GM12865 (cell line): Measurements from ENCODE around the gene CAPN2.
A peak's percentile ranks its signal among the peaks of the same experiment; 100 is the strongest.

ENCODE experiments used
- DNase-seq: peaks from one replicate; pipeline ENCODE4 v3.0.0; 2010; ENCODE audit warnings: low read depth
- H3K4me3 ChIP-seq: 2 replicates; pipeline ENCODE4 v1.5.1; 2011; ENCODE audit warnings: mild to moderate bottlenecking, low read depth, low read length, control low read depth
- TF ChIP-seq, protein P1 (sequence below): IDR thresholded peaks from 2 replicates; pipeline ENCODE4 v1.5.1; 2011; ENCODE audit warnings: low read length, control low read depth, low read depth, inconsistent platforms; ENCODE audit not compliant: insufficient read depth; ENCODE audit errors: missing control alignments

Gene CAPN2

DNA sequence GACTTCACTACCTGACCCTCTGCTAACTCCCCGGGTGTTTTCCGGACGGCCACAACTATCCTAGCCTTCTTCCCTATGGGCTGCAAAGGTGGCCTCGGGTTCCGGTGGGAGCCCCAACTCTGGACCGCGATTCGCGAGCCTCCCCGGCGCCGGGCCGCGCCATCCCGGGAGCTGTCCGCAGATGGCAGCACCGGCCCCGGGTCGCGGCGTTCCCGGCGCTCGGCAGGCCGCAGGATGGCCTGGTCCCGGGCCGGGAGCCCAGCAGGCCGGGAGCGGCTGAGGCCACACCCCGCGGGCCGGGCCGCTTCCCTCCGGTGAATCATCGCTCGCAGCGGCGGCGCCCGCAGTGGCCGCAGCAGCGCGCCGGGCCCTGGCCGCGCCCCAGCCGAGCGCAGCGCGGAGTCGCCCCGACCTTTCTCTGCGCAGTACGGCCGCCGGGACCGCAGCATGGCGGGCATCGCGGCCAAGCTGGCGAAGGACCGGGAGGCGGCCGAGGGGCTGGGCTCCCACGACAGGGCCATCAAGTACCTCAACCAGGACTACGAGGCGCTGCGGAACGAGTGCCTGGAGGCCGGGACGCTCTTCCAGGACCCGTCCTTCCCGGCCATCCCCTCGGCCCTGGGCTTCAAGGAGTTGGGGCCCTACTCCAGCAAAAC lies at the start of gene CAPN2:
Gene CAPN2, plus strand, starts transcription at position 346 of the 656 bp plus-strand sequence. Its CDS starts 102 bp downstream, at position 448.
- peak within 1 kb of the TSS; percentile 63 for H3K4me3 ChIP-seq
- peak; percentile 81 for DNase-seq
- TF ChIP-seq, protein P1, sequence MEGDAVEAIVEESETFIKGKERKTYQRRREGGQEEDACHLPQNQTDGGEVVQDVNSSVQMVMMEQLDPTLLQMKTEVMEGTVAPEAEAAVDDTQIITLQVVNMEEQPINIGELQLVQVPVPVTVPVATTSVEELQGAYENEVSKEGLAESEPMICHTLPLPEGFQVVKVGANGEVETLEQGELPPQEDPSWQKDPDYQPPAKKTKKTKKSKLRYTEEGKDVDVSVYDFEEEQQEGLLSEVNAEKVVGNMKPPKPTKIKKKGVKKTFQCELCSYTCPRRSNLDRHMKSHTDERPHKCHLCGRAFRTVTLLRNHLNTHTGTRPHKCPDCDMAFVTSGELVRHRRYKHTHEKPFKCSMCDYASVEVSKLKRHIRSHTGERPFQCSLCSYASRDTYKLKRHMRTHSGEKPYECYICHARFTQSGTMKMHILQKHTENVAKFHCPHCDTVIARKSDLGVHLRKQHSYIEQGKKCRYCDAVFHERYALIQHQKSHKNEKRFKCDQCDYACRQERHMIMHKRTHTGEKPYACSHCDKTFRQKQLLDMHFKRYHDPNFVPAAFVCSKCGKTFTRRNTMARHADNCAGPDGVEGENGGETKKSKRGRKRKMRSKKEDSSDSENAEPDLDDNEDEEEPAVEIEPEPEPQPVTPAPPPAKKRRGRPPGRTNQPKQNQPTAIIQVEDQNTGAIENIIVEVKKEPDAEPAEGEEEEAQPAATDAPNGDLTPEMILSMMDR: peak; percentile 57

DNA sequence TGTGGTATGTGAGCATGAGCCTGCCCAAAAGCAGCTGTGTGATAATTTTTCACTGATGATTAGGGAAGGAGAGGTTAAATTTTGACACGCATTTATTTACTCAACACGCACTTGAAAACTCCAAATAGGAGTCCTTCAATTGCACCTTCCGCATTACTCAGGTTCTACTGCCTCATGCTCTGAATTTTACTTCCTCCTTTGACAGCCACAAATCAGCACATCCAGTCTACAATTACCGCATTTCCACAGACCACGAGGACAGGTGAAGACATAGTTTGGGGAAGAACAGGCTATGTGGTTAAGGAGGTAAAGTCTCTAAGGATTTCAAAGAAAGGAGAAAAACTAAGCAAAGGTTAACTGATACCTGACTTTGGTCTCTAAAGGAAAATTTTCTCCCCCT lies 49.4 kb upstream of the CAPN2 start:
- TF ChIP-seq, protein P1: no peak
- H3K4me3 ChIP-seq: no peak overlapping the region
- DNase-seq: no peak

DNA sequence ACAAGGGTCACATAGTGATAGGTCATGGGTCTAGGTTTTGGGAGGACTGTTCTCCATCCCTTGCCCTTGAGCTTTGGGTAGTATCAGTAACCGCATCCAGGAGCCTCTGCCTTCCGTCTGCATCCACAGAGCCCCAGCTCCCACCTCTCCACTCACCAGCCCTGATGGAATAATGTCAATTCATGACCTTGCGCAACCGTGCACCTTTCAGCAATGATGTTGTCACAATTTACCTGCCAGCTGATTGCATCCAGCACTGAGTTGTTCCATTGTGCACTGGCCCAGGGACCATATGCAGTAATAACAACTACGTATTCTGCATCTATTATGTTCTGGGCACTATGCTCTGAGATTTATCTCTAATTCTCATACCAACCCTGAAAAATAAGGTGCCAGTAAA lies 48.2 kb upstream of the CAPN2 start:
- no peak overlapping the region for H3K4me3 ChIP-seq
- no peak for DNase-seq
- TF ChIP-seq, protein P1: no peak

DNA sequence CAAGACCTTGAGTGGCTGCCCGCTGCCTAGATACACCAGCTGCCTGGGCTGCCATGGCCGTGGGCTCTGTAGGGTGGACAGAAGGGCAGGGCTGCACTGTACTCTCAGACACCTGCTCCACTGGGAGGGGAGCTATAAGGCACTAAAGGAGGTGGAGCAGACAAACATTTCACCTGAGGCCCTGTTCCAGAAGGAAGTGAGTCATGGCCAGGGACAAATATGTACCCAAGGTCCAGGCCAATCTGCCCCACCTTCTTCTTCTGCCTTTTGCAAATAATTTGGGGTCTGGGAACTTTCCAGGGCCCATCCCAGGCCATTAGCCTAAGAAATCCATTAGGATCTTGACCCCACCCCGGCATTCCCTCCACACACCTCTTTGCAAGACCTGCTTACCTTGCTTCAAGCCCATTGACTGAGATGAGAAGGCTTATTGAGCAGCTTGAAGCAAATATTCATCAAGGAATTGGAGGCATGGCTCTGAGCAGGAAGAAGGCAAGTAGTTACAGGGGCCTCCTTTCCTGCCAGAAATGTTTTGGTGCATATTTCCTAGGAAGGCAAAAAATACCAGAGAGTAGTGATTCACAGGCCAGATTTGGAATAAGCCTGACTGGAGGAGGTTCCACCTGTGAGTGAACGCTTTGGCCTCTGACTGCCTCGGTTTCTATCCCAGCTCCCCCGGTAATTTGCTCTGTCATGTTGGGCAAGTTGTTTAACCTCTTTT lies 46.6 kb upstream of the CAPN2 start, which contains the start of gene CAPN8:
Gene CAPN8, minus strand, starts transcription at position 110 of the 721 bp plus-strand sequence. Its CDS starts 55 bp downstream, at position 55.
- H3K4me3 ChIP-seq: no peak within 1 kb of the TSS
- DNase-seq: no peak
- TF ChIP-seq, protein P1: no peak

DNA sequence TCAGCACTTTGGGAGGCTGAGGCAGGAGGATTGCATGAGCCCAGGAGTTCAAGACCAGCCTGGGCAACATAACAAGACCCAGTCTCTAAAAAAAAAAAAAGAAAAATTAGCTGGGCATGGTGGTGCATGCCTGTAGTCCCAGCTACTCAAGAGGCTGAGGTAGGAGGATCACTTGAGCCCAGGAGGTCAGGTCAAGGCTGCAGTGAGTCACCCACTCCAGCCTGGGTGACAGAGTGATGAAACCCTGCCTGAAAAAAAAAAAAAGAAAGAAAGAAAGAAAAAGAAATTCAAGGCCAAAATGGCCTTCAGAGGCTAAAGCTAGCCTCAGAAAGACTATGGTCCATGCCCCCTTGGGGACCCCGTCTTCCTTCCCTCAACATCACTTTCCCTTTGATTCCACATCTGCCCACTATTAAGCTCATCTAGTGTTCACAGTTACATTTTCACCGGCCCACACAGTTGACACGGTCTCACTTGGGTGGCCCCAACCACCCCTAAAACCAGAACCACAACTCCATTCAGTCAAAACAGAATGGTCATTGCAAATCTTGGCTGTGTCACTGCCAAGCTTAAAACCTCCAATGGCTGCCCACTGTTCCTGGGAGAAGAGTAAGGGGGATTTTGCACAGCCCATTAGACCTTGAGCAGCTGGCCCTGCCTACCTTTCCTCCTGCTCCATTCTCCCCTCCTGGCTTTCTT lies 44.7 kb upstream of the CAPN2 start:
- DNase-seq: no peak
- H3K4me3 ChIP-seq: no peak overlapping the region
- TF ChIP-seq, protein P1: no peak

DNA sequence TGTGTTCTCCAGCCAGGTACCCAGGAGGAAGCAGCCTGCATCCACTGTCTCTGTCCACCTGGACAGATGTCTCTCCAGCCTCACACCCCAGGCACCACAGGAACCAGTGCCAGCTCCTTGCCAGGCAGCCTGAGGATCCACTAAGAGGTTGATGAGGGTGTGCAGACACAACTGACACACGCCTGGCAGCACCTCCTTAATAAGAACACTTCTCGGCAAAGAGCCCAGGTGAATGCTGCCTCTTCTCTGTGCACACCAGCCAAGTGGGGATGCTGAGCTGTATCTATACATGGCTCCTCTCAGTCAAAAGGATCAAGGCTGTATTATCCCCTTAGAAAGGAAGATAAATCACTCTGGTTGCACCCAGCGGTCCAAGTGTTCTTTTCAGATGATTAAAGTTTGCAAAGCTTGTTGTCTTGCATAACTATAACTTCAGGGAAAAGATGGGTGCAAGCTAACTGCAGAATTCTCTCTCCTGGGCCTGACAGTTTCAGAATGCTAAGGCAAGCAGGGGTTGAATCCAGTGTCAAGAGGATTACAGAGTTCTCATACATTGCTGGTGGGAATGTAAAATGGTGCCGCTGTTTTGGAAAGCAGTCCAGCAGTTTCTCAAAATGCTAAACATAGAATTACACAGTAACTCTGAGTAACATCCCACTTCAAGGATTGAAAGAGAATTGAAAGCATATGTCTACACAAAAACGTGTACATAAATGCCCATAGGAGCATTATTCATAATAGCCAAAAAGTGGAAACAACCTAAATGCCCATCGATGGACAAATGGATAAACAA lies 43.1 kb upstream of the CAPN2 start:
- H3K4me3 ChIP-seq: no peak overlapping the region
- TF ChIP-seq, protein P1: no peak
- DNase-seq: no peak
